ENCODE data around the gene SPON1. TPM values are rescaled to one million over a fixed set of nuclear protein-coding genes. Genes with fewer than 3 reads are reported as not detected.

Gene SPON1
- total and polyA plus RNA-seq, 2 of the 8 experiments (the other 6 are each of a cell fraction or from before 2014, with no cell fraction given), result 1.5 to 5.4 TPM

DNA sequence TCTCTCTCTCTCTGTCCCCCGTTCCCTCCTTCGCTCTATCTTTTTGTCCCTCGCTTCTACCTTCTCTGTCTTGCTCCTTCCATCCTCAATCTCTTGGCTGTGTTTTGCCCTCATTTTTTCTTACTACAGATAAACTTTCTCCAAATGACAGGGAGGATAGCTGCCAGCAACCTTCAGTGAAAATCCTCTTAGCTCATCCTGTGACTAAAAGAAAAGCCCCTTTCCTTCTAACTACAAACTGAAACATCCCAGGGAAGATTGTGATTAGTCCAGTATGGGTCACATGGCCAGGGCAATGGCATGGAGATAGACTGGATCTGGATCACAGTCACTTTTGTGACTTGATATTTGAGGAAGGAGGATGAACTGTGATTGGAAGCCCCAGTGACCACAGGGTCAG, 10.4 kb downstream of the SPON1 start:
- H4K8ac ChIP-seq (ENCODE audit: extremely low read depth, insufficient read depth, low read length), result no peak overlapping the region
- FAIRE-seq (no peak), DNase-seq (ENCODE audit: low read depth in 1 of 2, low spot score in 2 of 2) (no peak)
- no peaks in the 10 kb centered on the region; a peak in 1 of 7 replicates for H3K27me3 ChIP-seq (replicated peaks in 1 of 4; ENCODE audit: control insufficient read depth in 3 of 4, extremely low read depth in 1 of 4, insufficient read depth in 3 of 4, low read length in 3 of 4)
- H3K4me2 ChIP-seq (ENCODE audit: insufficient read depth in 1 of 2, low read depth in 2 of 2, low read length in 2 of 2), result no peak overlapping the region
- H2BK120ac ChIP-seq (replicated peaks; ENCODE audit: low read depth, low read length), result no peak overlapping the region
- H4K20me1 ChIP-seq (replicated peaks in 1 of 2; ENCODE audit: control insufficient read depth in 1 of 2, insufficient read depth in 2 of 2, low read length in 2 of 2), result no peaks in the 10 kb centered on the region
- POLR2A ChIA-PET (ENCODE audit: partially characterized antibody), result no interaction called here
- H2BK15ac ChIP-seq (ENCODE audit: low read length), result no peak overlapping the region
- no peak overlapping the region for H3K4me3 ChIP-seq (ENCODE audit: extremely low read depth in 1 of 4, insufficient read depth in 2 of 4, low read depth in 3 of 4, low read length in 4 of 4)
- no peak overlapping the region for H2AFZ ChIP-seq (ENCODE audit: low read length)
- H3K14ac ChIP-seq (ENCODE audit: insufficient read length), result no peak overlapping the region
- no peak overlapping the region for H3K27ac ChIP-seq (ENCODE audit: low read depth, low read length)
- H3K18ac ChIP-seq (ENCODE audit: extremely low read depth, low read length), result no peak overlapping the region
- H4K5ac ChIP-seq (ENCODE audit: insufficient read length, low read depth, low read length), result no peak overlapping the region
- no peak overlapping the region for H2AK5ac ChIP-seq (ENCODE audit: low read depth, low read length)
- H3K23me2 ChIP-seq (ENCODE audit: low read depth, low read length), result no peaks in the 10 kb centered on the region
- H2BK12ac ChIP-seq (ENCODE audit: low read depth, low read length), result no peak overlapping the region
- no peaks in the 10 kb centered on the region for H3K79me1 ChIP-seq (ENCODE audit: low read depth, low read length)
- H4K91ac ChIP-seq (replicated peaks; ENCODE audit: insufficient read length, low read length), result no peak overlapping the region
- WGBS, 2 experiments (ENCODE audit: extremely low coverage in 1 of 2, insufficient coverage in 1 of 2, insufficient read length in 1 of 2, insufficient replicate concordance in 2 of 2, low coverage in 1 of 2, low lambda C conversion rate in 2 of 2, missing lambda C conversion rate in 1 of 2), result 98% methylated on average over 3 of the region's 3 CpGs; no CpG with 5 or more reads in 1 of the 2 experiments
- peaks cover 0 to 3% (median 2%) of the 10 kb centered on the region in 4 experiments; a peak in 3 of 7 replicates for H3K4me1 ChIP-seq (replicated peaks in 1 of 4; ENCODE audit: control insufficient read depth in 3 of 4, insufficient read depth in 4 of 4, low read length in 3 of 4)
- no peak overlapping the region for H3K4ac ChIP-seq (replicated peaks; ENCODE audit: insufficient read length, low read depth, low read length)
- CTCF ChIA-PET (ENCODE audit: partially characterized antibody), result interaction anchor here (0.7 to 8.2 kb wide), 9 partner anchors 9 to 260 kb away, joined by 3 to 101 read pairs (median 3); partner anchors contain the start of gene SPON1
- no peaks in the 10 kb centered on the region for H3K79me2 ChIP-seq (ENCODE audit: control insufficient read depth in 1 of 2, insufficient read depth in 2 of 2, low read length in 2 of 2)
- no peak overlapping the region for H3K9ac ChIP-seq (replicated peaks in 1 of 4; ENCODE audit: extremely low read depth in 1 of 4, low read depth in 3 of 4, low read length in 3 of 4)
- no peaks in the 10 kb centered on the region for H3K36me3 ChIP-seq (ENCODE audit: control insufficient read depth in 2 of 4, insufficient read depth in 4 of 4, low read length in 3 of 4)
- no peak overlapping the region for H2BK5ac ChIP-seq (ENCODE audit: low read depth, low read length)
- no peak overlapping the region for H2BK20ac ChIP-seq (ENCODE audit: low read length)
- H3K23ac ChIP-seq (ENCODE audit: insufficient read length), result no peak overlapping the region
- no peaks in the 10 kb centered on the region for H3K9me3 ChIP-seq (ENCODE audit: insufficient read depth in 2 of 2, low read depth in 1 of 2, low read length in 1 of 2)
- no peak for TF ChIP-seq FOSL1 (IDR thresholded peaks at IDR 0.05; ENCODE audit: insufficient read depth, low read depth, low read length)
- TF ChIP-seq MAFK (IDR thresholded peaks at IDR 0.05; ENCODE audit: low read depth, low read length), result no peak
- TF ChIP-seq EP300 (IDR thresholded peaks at IDR 0.05; ENCODE audit: borderline replicate concordance in 1 of 2, low read depth in 2 of 2, low read length in 2 of 2), result no peak
- no peak for TF ChIP-seq GTF2F1 (IDR thresholded peaks at IDR 0.05; ENCODE audit: borderline replicate concordance, low read depth, low read length)
- no peak for TF ChIP-seq BRCA1 (IDR thresholded peaks at IDR 0.05; ENCODE audit: low read depth, low read length)
- no peak for TF ChIP-seq SP1 (IDR thresholded peaks at IDR 0.05; ENCODE audit: low read depth, low read length)
- H3K56ac ChIP-seq (replicated peaks; ENCODE audit: insufficient read length, low read depth, low read length), result no peak overlapping the region
